Astrocyte of the cerebellum (primary cell): ENCODE results near the gene MYLIP.

Source experiments
- DNase-seq: peaks from one replicate; pipeline ENCODE4 v3.0.0-alpha.2; 2011; ENCODE audit warnings: low read depth
- H3K4me3 ChIP-seq: 2 replicates; pipeline ENCODE4 v1.5.1; 2011; ENCODE audit warnings: mild to moderate bottlenecking, low read depth, low read length, moderate library complexity
- CTCF ChIP-seq: IDR thresholded peaks from 2 replicates; pipeline ENCODE4 v1.5.1; 2012; ENCODE audit warnings: low read length, low read depth, moderate library complexity, mild to moderate bottlenecking; ENCODE audit errors: missing control alignments
- in situ Hi-C: cut with HindIII; loops from 2 replicates; pipeline ENCODE4 v1.10.0; 2017; ENCODE audit warnings: low sequenced_read_pairs

MYLIP gene

GRCh38 chr6:16087386-16087785 is 41.5 kb upstream of the MYLIP start:
- in situ Hi-C loops = no loop called here

GRCh38 chr6:16088409-16088808 is 40.5 kb upstream of the MYLIP start:
- TF ChIP-seq CTCF = no peak
- no peak overlapping the region for H3K4me3 ChIP-seq
- in situ Hi-C loops = no loop called here
- no peak for DNase-seq

More at GRCh38 chr6:16087386-16087785, 41.5 kb upstream of the MYLIP start:
- no peak overlapping the region for H3K4me3 ChIP-seq
- TF ChIP-seq CTCF = no peak
- no peak for DNase-seq

- DNase-seq = no peak
- no peak for TF ChIP-seq CTCF
- H3K4me3 ChIP-seq = no peak overlapping the region
- in situ Hi-C loops = no loop called here
Observed at GRCh38 chr6:16089232-16090062, 39.4 kb upstream of the MYLIP start.

GRCh38 chr6:16090452-16090851 is 38.4 kb upstream of the MYLIP start:
- no peak overlapping the region for H3K4me3 ChIP-seq
- in situ Hi-C loops = no loop called here
- no peak for DNase-seq
- no peak for TF ChIP-seq CTCF

- in situ Hi-C loops = no loop called here
- no peak for TF ChIP-seq CTCF
- no peak overlapping the region for H3K4me3 ChIP-seq
- no peak for DNase-seq
Observed at GRCh38 chr6:16090920-16091319, 38.0 kb upstream of the MYLIP start.

- in situ Hi-C loops = no loop called here
- no peak for TF ChIP-seq CTCF
- DNase-seq = no peak
- H3K4me3 ChIP-seq = no peak overlapping the region
Observed at GRCh38 chr6:16092140-16092539, 36.7 kb upstream of the MYLIP start.
